K562 (cell line): ENCODE data around the gene FASTKD1. TPM values are rescaled to one million over a fixed set of nuclear protein-coding genes. Genes with fewer than 3 reads are reported as not detected.
A peak's percentile ranks its signal among the peaks of the same experiment; 100 is the strongest.
"Not testable (repeated sequence)": the region's sequence is repeated elsewhere in the genome, so short reads cannot be mapped to it uniquely, and the experiment has no call there.

Source experiments
- ATAC-seq: fragments of 200-7000 bp; cut with Tn5 transposase; 3 replicates; pipeline ENCODE4 v1.9.1; 2020; ENCODE audit warnings: moderate library complexity
- BruUV-seq: library from RNA; stranded (reverse); fragments of 400-500 nt; replicated peaks from 2 replicates; lab custom pipeline; 2021; lab: Mats Ljungman, UMichigan
- CTCF ChIA-PET: fragments of 300-600 bp; formaldehyde crosslinking; extraction: SDS; loops from one replicate; lab custom pipeline; 2021; ENCODE audit warnings: low intra/inter-chr PET ratio; lab: Yijun Ruan, JAX
- POLR2A ChIA-PET: fragments of 300-600, 350-650 bp; sonication (Branson Sonifier 250); formaldehyde crosslinking; extraction: SDS; loops from one replicate; lab custom pipeline; 2021; ENCODE audit warnings: antibody characterized with exemption, inconsistent platforms; lab: Yijun Ruan, JAX
- DNase-seq, 4 experiments: peaks; one replicate each; pipeline versions ENCODE4 v3.0.0 to v3.0.0-alpha.2; 2011 to 2018; ENCODE audit warnings: low spot score in 3 of 4, mixed read lengths in 3 of 4; ENCODE audit errors: extremely low read depth in 1 of 4
- FAIRE-seq: peaks from 2 replicates; lab custom pipeline; 2011; peaks lifted over from hg19 to GRCh38; lab: Jason Lieb, UNC
- H2AFZ ChIP-seq: 2 replicates; pipeline ENCODE4 v1.6.0; 2011; ENCODE audit warnings: low read depth, low read length, control low read depth, inconsistent platforms
- H3K27ac ChIP-seq: fragments of 200-600 bp; 3 replicates; pipeline ENCODE4 v1.8.0; 2011; ENCODE audit warnings: low read depth, mild to moderate bottlenecking, control low read depth, inconsistent platforms, low read length, moderate library complexity, mixed read lengths; ENCODE audit errors: extremely low read depth
- H3K27me3 ChIP-seq, 2 experiments: fragments of 300-600 bp in 1 of 2; 2 replicates in 1 of 2; 3 replicates in 1 of 2; pipeline versions ENCODE4 v1.6.0 to v1.8.0; 2011; ENCODE audit warnings: inconsistent platforms in 2 of 2, low read length in 2 of 2, mild to moderate bottlenecking in 1 of 2, mixed read lengths in 1 of 2, moderate library complexity in 1 of 2; ENCODE audit not compliant: control insufficient read depth in 2 of 2, insufficient read depth in 2 of 2
- H3K36me3 ChIP-seq: fragments of 300-600 bp; 3 replicates; pipeline ENCODE4 v1.8.0; 2011; ENCODE audit warnings: mild to moderate bottlenecking, low read length, inconsistent platforms; ENCODE audit not compliant: control insufficient read depth, insufficient read depth
- H3K4me1 ChIP-seq, 2 experiments: fragments of 200-600 bp in 1 of 2; replicated peaks in 1 of 2; 2 replicates in 1 of 2; 3 replicates in 1 of 2; pipeline versions ENCODE4 v1.5.1 to v1.8.0; 2011; ENCODE audit warnings: inconsistent platforms in 2 of 2, low read length in 2 of 2, mild to moderate bottlenecking in 1 of 2, mixed read lengths in 1 of 2, moderate library complexity in 1 of 2; ENCODE audit not compliant: control insufficient read depth in 2 of 2, insufficient read depth in 2 of 2
- H3K4me2 ChIP-seq: 2 replicates; pipeline ENCODE4 v1.6.1; 2011; ENCODE audit warnings: low read length, control low read depth, inconsistent platforms, mixed read lengths; ENCODE audit not compliant: insufficient read depth
- H3K4me3 ChIP-seq: fragments of 200-600 bp; sonication (generic), shearing (Covaris generic); 2 replicates; pipeline ENCODE4 v1.5.1; 2016; ENCODE audit warnings: control low read depth, inconsistent platforms
- H3K79me2 ChIP-seq: fragments of 200-600 bp; 3 replicates; pipeline ENCODE4 v1.8.0; 2011; ENCODE audit warnings: low read length, inconsistent platforms; ENCODE audit not compliant: control insufficient read depth, insufficient read depth
- H3K9ac ChIP-seq, 2 experiments: 2 replicates each; pipeline versions ENCODE4 v1.6.0 to v1.6.1; 2011; ENCODE audit warnings: low read depth in 2 of 2, low read length in 2 of 2, control low read depth in 1 of 2, inconsistent platforms in 1 of 2, mild to moderate bottlenecking in 1 of 2, mixed read lengths in 1 of 2; ENCODE audit not compliant: insufficient read depth in 1 of 2
- H3K9me1 ChIP-seq: one replicate; pipeline ENCODE4 v1.6.0; 2011; ENCODE audit warnings: inconsistent platforms, mild to moderate bottlenecking, low read length, moderate library complexity; ENCODE audit not compliant: control insufficient read depth, insufficient read depth
- H3K9me3 ChIP-seq: replicated peaks from 2 replicates; pipeline ENCODE4 v1.5.1; 2011; ENCODE audit warnings: low read depth, low read length, inconsistent platforms; ENCODE audit not compliant: control insufficient read depth, insufficient read depth
- H4K20me1 ChIP-seq: replicated peaks from 2 replicates; pipeline ENCODE4 v1.6.1; 2011; ENCODE audit warnings: low read length, inconsistent platforms, mixed read lengths; ENCODE audit not compliant: control insufficient read depth, insufficient read depth
- MEIS2 ChIP-seq: fragments of 450-650 bp; IDR thresholded peaks from 2 replicates; pipeline ENCODE4 v1.6.1; 2014; ENCODE audit warnings: mild to moderate bottlenecking; ENCODE audit not compliant: partially characterized antibody
- WGBS: fragments of 100-300 bp; shearing (Covaris generic); methylation state at CpG from one replicate; pipeline ENCODE4 v1.1.6; 2016; ENCODE audit warnings: low coverage, mixed read lengths; ENCODE audit not compliant: insufficient coverage; ENCODE audit errors: missing lambda C conversion rate; 5-methylcytosine and 5-hydroxymethylcytosine counted together
- in situ Hi-C: fragments of 300-500 bp; cut with MboI; formaldehyde crosslinking; loops from 4 replicates; pipeline ENCODE4 v1.15.0; 2018; ENCODE audit warnings: inconsistent platforms, mixed read lengths
- intact Hi-C: fragments of 100-400 bp; cut with micrococcal nuclease; formaldehyde crosslinking; loops from 2 replicates; pipeline ENCODE4 v1.14.2; 2022
- polyA plus RNA-seq, 8 experiments: library from polyadenylated mRNA; depleted of rRNA in 4 of 8; stranded (reverse) in 5 of 8; unstranded in 3 of 8; fragments of >200 nt; fragmentation: Nextera tagmentation in 2 of 8; fragmentation: Illumina TruSeq in 1 of 8; extraction: Ambion mirVana in 2 of 8; extraction: Trizol in 1 of 8; gene quantifications; 2 replicates each; pipeline versions ENCODE4 v1.2.1 to v1.2.3, GENCODE V29; 2011 to 2014; ENCODE audit warnings: inconsistent platforms in 1 of 8, missing spikeins in 1 of 8
- total RNA-seq, 7 experiments: library from RNA; depleted of rRNA in 6 of 7; stranded (reverse); fragments of >200 nt in 6 of 7; fragmentation: Illumina TruSeq in 2 of 7; extraction: Trizol in 2 of 7; gene quantifications; 2 replicates each; pipeline versions ENCODE4 v1.2.1 to v1.2.3, GENCODE V29; 2011 to 2021; ENCODE audit warnings: low replicate concordance in 1 of 7
- TF ChIP-seq, protein P1 (sequence below), 2 experiments: IDR thresholded peaks in 1 of 2; conservative IDR thresholded peaks in 1 of 2; 2 replicates each; pipeline ENCODE4 v1.6.1; 2016; ENCODE audit warnings: low read depth in 2 of 2, mild to moderate bottlenecking in 1 of 2, missing compliant biosample characterization in 1 of 2, missing genetic modification characterization in 1 of 2, moderate library complexity in 1 of 2
- TF ChIP-seq, protein P2 (sequence below): fragments of 450-650 bp; IDR thresholded peaks from 2 replicates; pipeline ENCODE4 v1.6.1; 2016

The FASTKD1 gene
- total and polyA plus RNA-seq, 9 of the 15 experiments (the other 6 are each of a cell fraction or from before 2014, with no cell fraction given), result 63.5 to 134 (median 119) TPM

DNA sequence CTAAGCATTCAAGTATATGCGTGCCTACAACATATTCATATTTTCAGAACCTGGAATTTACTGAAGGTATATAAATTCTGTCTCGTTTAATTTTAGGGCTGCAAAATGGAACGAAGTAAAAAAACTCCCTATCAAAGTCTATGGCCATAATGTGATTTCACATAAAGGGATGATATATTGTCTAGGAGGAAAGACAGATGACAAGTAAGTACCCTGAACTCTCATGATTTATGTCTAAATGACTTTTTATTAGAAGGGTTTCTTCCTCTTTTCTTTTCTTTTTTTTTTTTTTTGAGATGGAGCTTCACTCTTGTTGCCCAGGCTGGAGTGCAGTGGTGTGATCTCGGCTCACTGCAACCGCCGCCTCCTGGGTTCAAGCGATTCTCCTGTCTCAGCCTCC, 58.9 kb downstream of the FASTKD1 start:
- CTCF ChIA-PET, DNase-seq, H3K36me3 ChIP-seq, in situ Hi-C loops, BruUV-seq, H3K9me3 ChIP-seq, H3K4me1 ChIP-seq, ATAC-seq, POLR2A ChIA-PET, H3K9ac ChIP-seq, H3K4me3 ChIP-seq, H4K20me1 ChIP-seq, H3K27me3 ChIP-seq, H3K4me2 ChIP-seq, H3K27ac ChIP-seq, FAIRE-seq, intact Hi-C loops, H3K9me1 ChIP-seq, H2AFZ ChIP-seq, H3K79me2 ChIP-seq: not testable (repeated sequence)
- WGBS, result 64% methylated on average over 7 of the region's 7 CpGs
- TF ChIP-seq MEIS2, result peak; percentile 78
- TF ChIP-seq, protein P1, sequence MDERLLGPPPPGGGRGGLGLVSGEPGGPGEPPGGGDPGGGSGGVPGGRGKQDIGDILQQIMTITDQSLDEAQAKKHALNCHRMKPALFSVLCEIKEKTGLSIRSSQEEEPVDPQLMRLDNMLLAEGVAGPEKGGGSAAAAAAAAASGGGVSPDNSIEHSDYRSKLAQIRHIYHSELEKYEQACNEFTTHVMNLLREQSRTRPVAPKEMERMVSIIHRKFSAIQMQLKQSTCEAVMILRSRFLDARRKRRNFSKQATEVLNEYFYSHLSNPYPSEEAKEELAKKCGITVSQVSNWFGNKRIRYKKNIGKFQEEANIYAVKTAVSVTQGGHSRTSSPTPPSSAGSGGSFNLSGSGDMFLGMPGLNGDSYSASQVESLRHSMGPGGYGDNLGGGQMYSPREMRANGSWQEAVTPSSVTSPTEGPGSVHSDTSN (CRISPR knock-in tag; IDR thresholded peaks at IDR 0.05; ENCODE audit: low read depth), result not testable (repeated sequence)
- TF ChIP-seq, protein P1 (tag; conservative IDR thresholded peaks at IDR 0.05; ENCODE audit: low read depth), result peak; percentile 75
- TF ChIP-seq, protein P2, sequence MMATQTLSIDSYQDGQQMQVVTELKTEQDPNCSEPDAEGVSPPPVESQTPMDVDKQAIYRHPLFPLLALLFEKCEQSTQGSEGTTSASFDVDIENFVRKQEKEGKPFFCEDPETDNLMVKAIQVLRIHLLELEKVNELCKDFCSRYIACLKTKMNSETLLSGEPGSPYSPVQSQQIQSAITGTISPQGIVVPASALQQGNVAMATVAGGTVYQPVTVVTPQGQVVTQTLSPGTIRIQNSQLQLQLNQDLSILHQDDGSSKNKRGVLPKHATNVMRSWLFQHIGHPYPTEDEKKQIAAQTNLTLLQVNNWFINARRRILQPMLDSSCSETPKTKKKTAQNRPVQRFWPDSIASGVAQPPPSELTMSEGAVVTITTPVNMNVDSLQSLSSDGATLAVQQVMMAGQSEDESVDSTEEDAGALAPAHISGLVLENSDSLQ, result peak; percentile 25; the same call in 1 of the 2 replicates
